Neural cell (in vitro differentiated cells): ENCODE measurements around the gene PLG. TPM values are rescaled to one million over a fixed set of nuclear protein-coding genes. Genes with fewer than 3 reads are reported as not detected.

Source experiments
- H2AFZ ChIP-seq: fragments of 200-600, 300-800 bp; sonication (generic), shearing (Covaris generic); 2 replicates; pipeline ENCODE4 v1.6.0; 2014; ENCODE audit warnings: low read depth, mild to moderate bottlenecking, antibody characterized with exemption, low read length, moderate library complexity
- H3F3A ChIP-seq: fragments of 200-600 bp; shearing (Covaris generic); 2 replicates; pipeline ENCODE4 v1.6.1; 2016; ENCODE audit warnings: mild to moderate bottlenecking, moderate library complexity, mixed read lengths, antibody characterized with exemption, low read length; ENCODE audit not compliant: insufficient read depth, poor library complexity, severe bottlenecking
- H3K27ac ChIP-seq: fragments of 200-600, 300-800 bp; sonication (generic), shearing (Covaris generic); 2 replicates; pipeline ENCODE4 v1.5.1; 2014; ENCODE audit warnings: mild to moderate bottlenecking, low read length, moderate library complexity
- H3K27me3 ChIP-seq: fragments of 300-800, 200-600 bp; sonication (generic), shearing (Covaris generic); 2 replicates; pipeline ENCODE4 v1.6.0; 2014; ENCODE audit warnings: mild to moderate bottlenecking, low read depth, low read length, moderate library complexity; ENCODE audit not compliant: insufficient read depth
- H3K36me3 ChIP-seq: fragments of 300-800, 200-600 bp; sonication (generic), shearing (Covaris generic); 2 replicates; pipeline ENCODE4 v1.5.1; 2014; ENCODE audit warnings: mild to moderate bottlenecking, antibody characterized with exemption, low read length, moderate library complexity; ENCODE audit not compliant: insufficient read depth
- H3K4me2 ChIP-seq: fragments of 300-800, 200-600 bp; sonication (generic), shearing (Covaris generic); 2 replicates; pipeline ENCODE4 v1.6.0; 2014; ENCODE audit warnings: mild to moderate bottlenecking, low read length
- H3K4me3 ChIP-seq: fragments of 300-800, 200-600 bp; sonication (generic), shearing (Covaris generic); 2 replicates; pipeline ENCODE4 v1.5.1; 2014; ENCODE audit warnings: mild to moderate bottlenecking, low read length, moderate library complexity
- H3K79me2 ChIP-seq: fragments of 200-600 bp; shearing (Covaris generic); replicated peaks from 2 replicates; pipeline ENCODE4 v1.6.0; 2014; ENCODE audit warnings: mild to moderate bottlenecking, low read length, moderate library complexity; ENCODE audit not compliant: insufficient read depth
- H3K9ac ChIP-seq: fragments of 300-800, 200-600 bp; sonication (generic), shearing (Covaris generic); 2 replicates; pipeline ENCODE4 v1.6.1; 2016; ENCODE audit warnings: mild to moderate bottlenecking, low read length, mixed read lengths
- H3K9me2 ChIP-seq: fragments of 200-600 bp; shearing (Covaris generic); 2 replicates; pipeline ENCODE4 v1.6.1; 2016; ENCODE audit warnings: mild to moderate bottlenecking, low read length, mixed read lengths; ENCODE audit not compliant: insufficient read depth
- H3K9me3 ChIP-seq: fragments of 200-600, 300-800 bp; sonication (generic), shearing (Covaris generic); 2 replicates; pipeline ENCODE4 v1.6.1; 2016; ENCODE audit warnings: mild to moderate bottlenecking, mixed run types, low read length, moderate library complexity, mixed read lengths
- H4K20me1 ChIP-seq: fragments of 200-600 bp; shearing (Covaris generic); 2 replicates; pipeline ENCODE4 v1.6.1; 2016; ENCODE audit warnings: mild to moderate bottlenecking, mixed run types; ENCODE audit not compliant: insufficient read depth
- CTCF ChIP-seq: fragments of 450-650 bp; IDR thresholded peaks from 2 replicates; pipeline ENCODE4 v1.5.1; 2014; ENCODE audit warnings: antibody characterized with exemption, mild to moderate bottlenecking, moderate library complexity; ENCODE audit not compliant: poor library complexity, severe bottlenecking
- EP300 ChIP-seq: fragments of 450-650 bp; conservative IDR thresholded peaks from 2 replicates; pipeline ENCODE4 v1.6.1; 2014; ENCODE audit warnings: antibody characterized with exemption, mild to moderate bottlenecking, moderate library complexity; ENCODE audit not compliant: poor library complexity, severe bottlenecking
- EZH2 ChIP-seq: fragments of 200-600, 300-800 bp; shearing (Covaris generic), sonication (generic); IDR thresholded peaks from 2 replicates; pipeline ENCODE4 v1.6.1; 2014; ENCODE audit warnings: antibody characterized with exemption, low read length, borderline replicate concordance, mild to moderate bottlenecking; ENCODE audit not compliant: insufficient read depth, poor library complexity, severe bottlenecking
- MXI1 ChIP-seq: fragments of 450-650 bp; conservative IDR thresholded peaks from 2 replicates; pipeline ENCODE4 v1.6.1; 2014; ENCODE audit warnings: antibody characterized with exemption, mild to moderate bottlenecking; ENCODE audit not compliant: poor library complexity, severe bottlenecking
- POLR2AphosphoS5 ChIP-seq: IDR thresholded peaks from 2 replicates; pipeline ENCODE4 v1.6.1; 2012
- RAD21 ChIP-seq: fragments of 450-650 bp; conservative IDR thresholded peaks from 2 replicates; pipeline ENCODE4 v1.6.1; 2014; ENCODE audit warnings: antibody characterized with exemption, mild to moderate bottlenecking, moderate library complexity
- REST ChIP-seq: IDR thresholded peaks from 2 replicates; pipeline ENCODE4 v1.6.1; 2012; ENCODE audit warnings: borderline replicate concordance
- SMC3 ChIP-seq: fragments of 450-650 bp; conservative IDR thresholded peaks from 2 replicates; pipeline ENCODE4 v1.6.1; 2014; ENCODE audit warnings: antibody characterized with exemption, mild to moderate bottlenecking, moderate library complexity; ENCODE audit not compliant: poor library complexity
- TAF1 ChIP-seq: IDR thresholded peaks from 2 replicates; pipeline ENCODE4 v1.6.1; 2012; ENCODE audit warnings: low read depth
- polyA plus RNA-seq: library from polyadenylated mRNA; depleted of rRNA; stranded (reverse); fragments of >200 nt; gene quantifications from 2 replicates; pipeline ENCODE4 v1.2.3, GENCODE V29; 2014

Gene PLG
- polyA plus RNA-seq, 1 donor from 2014 or later: not detected

DNA sequence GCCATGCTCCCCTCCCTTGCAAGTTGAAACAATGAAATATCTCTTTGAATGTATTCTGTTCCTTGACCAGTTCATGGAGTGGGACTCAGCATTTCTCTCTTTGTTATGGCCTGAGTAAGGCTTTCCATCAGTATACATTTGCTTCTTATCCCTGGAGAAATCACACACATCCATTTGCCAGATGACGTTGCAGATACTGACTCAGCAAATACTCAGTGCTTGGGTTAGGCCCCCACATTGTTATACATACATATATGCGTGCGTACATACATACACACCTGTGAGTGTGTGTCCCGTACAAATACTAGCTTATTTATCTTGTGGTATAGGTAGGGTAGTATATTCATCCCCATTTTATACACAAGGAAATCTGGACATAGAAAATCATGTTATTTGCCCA, 72.4 kb downstream of the PLG start:
- H3K36me3 ChIP-seq: no peaks in the 10 kb centered on the region
- TF ChIP-seq REST: no peak
- TF ChIP-seq MXI1: no peak
- no peak for TF ChIP-seq SMC3
- TF ChIP-seq RAD21: no peak
- TF ChIP-seq EP300: no peak
- no peak for TF ChIP-seq POLR2AphosphoS5
- TF ChIP-seq CTCF: no peak
- no peak for TF ChIP-seq TAF1
- no peak for TF ChIP-seq EZH2
- H3F3A ChIP-seq: no peaks in the 10 kb centered on the region
- no peaks in the 10 kb centered on the region for H4K20me1 ChIP-seq
- H3K27me3 ChIP-seq: no peaks in the 10 kb centered on the region
- H3K79me2 ChIP-seq: no peaks in the 10 kb centered on the region
- H3K9ac ChIP-seq: no peak overlapping the region
- no peak overlapping the region for H2AFZ ChIP-seq
- H3K4me2 ChIP-seq: no peak overlapping the region
- H3K9me3 ChIP-seq: no peaks in the 10 kb centered on the region
- H3K9me2 ChIP-seq: no peaks in the 10 kb centered on the region
- no peak overlapping the region for H3K4me3 ChIP-seq
- H3K27ac ChIP-seq: no peak overlapping the region

- H2AFZ ChIP-seq: no peak overlapping the region
Measured at GRCh38 chr6:160775792-160776580, 73.9 kb downstream of the PLG start.

More at GRCh38 chr6:160775792-160776580, 73.9 kb downstream of the PLG start:
- Histone ChIP-seq H3K36me3 (no peaks in the 10 kb centered on the region), H3K9me3 (no peaks in the 10 kb centered on the region), H3K27ac (no peak overlapping the region), H3K79me2 (no peaks in the 10 kb centered on the region), H3K27me3 (no peaks in the 10 kb centered on the region), H4K20me1 (no peaks in the 10 kb centered on the region), H3K9me2 (no peaks in the 10 kb centered on the region), H3F3A (no peaks in the 10 kb centered on the region), H3K4me2 (no peak overlapping the region), H3K4me3 (no peak overlapping the region), H3K9ac (no peak overlapping the region)
- TF ChIP-seq TAF1 (no peak), CTCF (no peak), MXI1 (no peak), SMC3 (no peak), EP300 (no peak), RAD21 (no peak), EZH2 (no peak), POLR2AphosphoS5 (no peak), REST (no peak)
